Body of pancreas (tissue), 4 donors: ENCODE results near the gene EDDM3A.

Source experiments
- POLR2A ChIP-seq, 3 donors: fragments of 450-650 bp; IDR thresholded peaks; one replicate each; pipeline ENCODE4 v1.6.1; 2016; ENCODE audit warnings: antibody characterized with exemption in 3 of 3, mild to moderate bottlenecking in 2 of 3
- TF ChIP-seq, protein P1 (sequence below), 7 experiments: fragments of 450-650 bp in 4 of 7; fragments of 200-600 bp in 3 of 7; sonication (generic) in 3 of 7; IDR thresholded peaks; one replicate each; pipeline ENCODE4 v1.5.1; 2016 to 2019; ENCODE audit warnings: antibody characterized with exemption in 7 of 7

GRCh38 chr14:20775043-20775442 lies 29.4 kb downstream of the EDDM3A start:
- TF ChIP-seq, protein P1, sequence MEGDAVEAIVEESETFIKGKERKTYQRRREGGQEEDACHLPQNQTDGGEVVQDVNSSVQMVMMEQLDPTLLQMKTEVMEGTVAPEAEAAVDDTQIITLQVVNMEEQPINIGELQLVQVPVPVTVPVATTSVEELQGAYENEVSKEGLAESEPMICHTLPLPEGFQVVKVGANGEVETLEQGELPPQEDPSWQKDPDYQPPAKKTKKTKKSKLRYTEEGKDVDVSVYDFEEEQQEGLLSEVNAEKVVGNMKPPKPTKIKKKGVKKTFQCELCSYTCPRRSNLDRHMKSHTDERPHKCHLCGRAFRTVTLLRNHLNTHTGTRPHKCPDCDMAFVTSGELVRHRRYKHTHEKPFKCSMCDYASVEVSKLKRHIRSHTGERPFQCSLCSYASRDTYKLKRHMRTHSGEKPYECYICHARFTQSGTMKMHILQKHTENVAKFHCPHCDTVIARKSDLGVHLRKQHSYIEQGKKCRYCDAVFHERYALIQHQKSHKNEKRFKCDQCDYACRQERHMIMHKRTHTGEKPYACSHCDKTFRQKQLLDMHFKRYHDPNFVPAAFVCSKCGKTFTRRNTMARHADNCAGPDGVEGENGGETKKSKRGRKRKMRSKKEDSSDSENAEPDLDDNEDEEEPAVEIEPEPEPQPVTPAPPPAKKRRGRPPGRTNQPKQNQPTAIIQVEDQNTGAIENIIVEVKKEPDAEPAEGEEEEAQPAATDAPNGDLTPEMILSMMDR (IDR thresholded peaks at IDR 0.05) = no peak
- TF ChIP-seq POLR2A (IDR thresholded peaks at IDR 0.05) = no peak
